Hepatocyte (in vitro differentiated cells): Measurements from ENCODE around the gene ZSCAN2. TPM values are rescaled to one million over a fixed set of nuclear protein-coding genes. Genes with fewer than 3 reads are reported as not detected.

Experiments
- DNase-seq: peaks from one replicate; pipeline ENCODE4 v3.0.0-alpha.2; 2016; ENCODE audit warnings: low spot score
- H2AFZ ChIP-seq: fragments of 200-600 bp; sonication (generic); 2 replicates; pipeline ENCODE4 v1.6.0; 2016; ENCODE audit warnings: antibody characterized with exemption, mild to moderate bottlenecking
- H3K27ac ChIP-seq: fragments of 200-600 bp; sonication (generic); 2 replicates; pipeline ENCODE4 v1.5.1; 2016; ENCODE audit warnings: mild to moderate bottlenecking
- H3K27me3 ChIP-seq: fragments of 200-600 bp; sonication (generic); 2 replicates; pipeline ENCODE4 v1.6.1; 2016
- H3K36me3 ChIP-seq: fragments of 200-600 bp; sonication (generic); replicated peaks from 2 replicates; pipeline ENCODE4 v1.5.1; 2016; ENCODE audit warnings: low read depth; ENCODE audit not compliant: insufficient read depth
- H3K4me1 ChIP-seq: fragments of 200-600 bp; sonication (generic); 2 replicates; pipeline ENCODE4 v1.5.1; 2016; ENCODE audit warnings: mild to moderate bottlenecking, moderate library complexity; ENCODE audit not compliant: insufficient read depth
- H3K4me2 ChIP-seq: fragments of 200-600 bp; sonication (generic); 2 replicates; pipeline ENCODE4 v1.6.0; 2016
- H3K4me3 ChIP-seq: fragments of 200-600 bp; sonication (generic); 2 replicates; pipeline ENCODE4 v1.5.1; 2016; ENCODE audit warnings: mild to moderate bottlenecking
- H3K79me2 ChIP-seq: fragments of 200-600 bp; sonication (generic); 2 replicates; pipeline ENCODE4 v1.6.0; 2017; ENCODE audit warnings: mild to moderate bottlenecking
- H3K9me2 ChIP-seq: fragments of 200-600 bp; sonication (generic); replicated peaks from 2 replicates; pipeline ENCODE4 v1.6.0; 2017; ENCODE audit warnings: mild to moderate bottlenecking; ENCODE audit not compliant: insufficient read depth
- H3K9me3 ChIP-seq: fragments of 200-600 bp; sonication (generic); 2 replicates; pipeline ENCODE4 v1.5.1; 2016; ENCODE audit warnings: low read depth, mild to moderate bottlenecking
- H4K20me1 ChIP-seq: fragments of 200-600 bp; sonication (generic); 2 replicates; pipeline ENCODE4 v1.6.0; 2016; ENCODE audit warnings: mild to moderate bottlenecking; ENCODE audit not compliant: insufficient read depth, poor library complexity, severe bottlenecking
- EZH2 ChIP-seq: fragments of 200-600 bp; sonication (generic); IDR thresholded peaks from 2 replicates; pipeline ENCODE4 v1.6.1; 2016; ENCODE audit warnings: antibody characterized with exemption, mild to moderate bottlenecking, borderline replicate concordance
- EZH2phosphoT487 ChIP-seq: fragments of 200-600 bp; sonication (generic); IDR thresholded peaks from one replicate; pipeline ENCODE4 v1.6.1; 2018; ENCODE audit warnings: antibody characterized with exemption, mild to moderate bottlenecking, low read depth, moderate library complexity; ENCODE audit not compliant: unreplicated experiment, severe bottlenecking
- WGBS: methylation state at CpG from one replicate; pipeline ENCODE4 v1.1.6; 2016; ENCODE audit warnings: low lambda C conversion rate; ENCODE audit errors: missing lambda C conversion rate; 5-methylcytosine and 5-hydroxymethylcytosine counted together
- polyA plus RNA-seq: library from polyadenylated mRNA; unstranded; fragments of >200 nt; fragmentation: Nextera tagmentation; extraction: Ambion mirVana; gene quantifications from 2 replicates; pipeline ENCODE4 v1.2.1, GENCODE V29; 2016
- total RNA-seq: library from RNA; depleted of rRNA; stranded (reverse); fragments of >200 nt; gene quantifications from 2 replicates; pipeline ENCODE4 v1.2.3, GENCODE V29; 2014
- TF ChIP-seq, protein P1 (sequence below): fragments of 200-600 bp; sonication (generic); IDR thresholded peaks from 2 replicates; pipeline ENCODE4 v1.5.1; 2016; ENCODE audit warnings: antibody characterized with exemption, mild to moderate bottlenecking; ENCODE audit not compliant: poor library complexity

The ZSCAN2 gene
- total and polyA plus RNA-seq, 2 experiments from 2014 or later, result 11.2 to 21.8 TPM

DNA sequence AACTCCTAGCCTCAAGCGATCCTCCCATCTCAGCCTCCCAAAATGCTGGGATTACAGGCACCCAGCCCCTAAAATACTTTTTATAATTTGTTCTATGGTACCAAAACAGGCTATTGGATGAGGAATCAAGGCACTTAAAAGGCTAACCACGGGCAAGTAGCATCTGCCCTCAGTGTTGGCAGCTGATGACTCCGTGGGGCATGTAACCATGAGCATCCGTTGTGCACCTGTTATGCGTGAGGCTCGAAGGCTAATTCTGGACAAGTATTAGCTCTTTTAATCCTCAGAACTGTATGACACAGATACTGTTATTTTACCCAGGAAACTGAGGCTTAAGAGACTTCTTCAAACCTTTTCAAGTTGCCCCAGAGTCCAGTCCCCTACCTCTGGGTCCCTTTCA lies 43.0 kb downstream of the ZSCAN2 start:
- DNase-seq, result no peak
- no peaks in the 10 kb centered on the region for H3K36me3 ChIP-seq
- no peaks in the 10 kb centered on the region for H3K9me3 ChIP-seq
- TF ChIP-seq, protein P1, sequence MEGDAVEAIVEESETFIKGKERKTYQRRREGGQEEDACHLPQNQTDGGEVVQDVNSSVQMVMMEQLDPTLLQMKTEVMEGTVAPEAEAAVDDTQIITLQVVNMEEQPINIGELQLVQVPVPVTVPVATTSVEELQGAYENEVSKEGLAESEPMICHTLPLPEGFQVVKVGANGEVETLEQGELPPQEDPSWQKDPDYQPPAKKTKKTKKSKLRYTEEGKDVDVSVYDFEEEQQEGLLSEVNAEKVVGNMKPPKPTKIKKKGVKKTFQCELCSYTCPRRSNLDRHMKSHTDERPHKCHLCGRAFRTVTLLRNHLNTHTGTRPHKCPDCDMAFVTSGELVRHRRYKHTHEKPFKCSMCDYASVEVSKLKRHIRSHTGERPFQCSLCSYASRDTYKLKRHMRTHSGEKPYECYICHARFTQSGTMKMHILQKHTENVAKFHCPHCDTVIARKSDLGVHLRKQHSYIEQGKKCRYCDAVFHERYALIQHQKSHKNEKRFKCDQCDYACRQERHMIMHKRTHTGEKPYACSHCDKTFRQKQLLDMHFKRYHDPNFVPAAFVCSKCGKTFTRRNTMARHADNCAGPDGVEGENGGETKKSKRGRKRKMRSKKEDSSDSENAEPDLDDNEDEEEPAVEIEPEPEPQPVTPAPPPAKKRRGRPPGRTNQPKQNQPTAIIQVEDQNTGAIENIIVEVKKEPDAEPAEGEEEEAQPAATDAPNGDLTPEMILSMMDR, result no peak
- no peak for TF ChIP-seq EZH2phosphoT487
- no peak for TF ChIP-seq EZH2
- H3K4me1 ChIP-seq, result no peaks in the 10 kb centered on the region
- H3K27me3 ChIP-seq, result no peaks in the 10 kb centered on the region
- no peak overlapping the region for H3K27ac ChIP-seq
- H4K20me1 ChIP-seq, result no peaks in the 10 kb centered on the region
- no peaks in the 10 kb centered on the region for H3K79me2 ChIP-seq
- no peak overlapping the region for H3K4me2 ChIP-seq
- no peaks in the 10 kb centered on the region for H3K9me2 ChIP-seq
- no peak overlapping the region for H2AFZ ChIP-seq
- 94% methylated on average over 6 of the region's 6 CpGs for WGBS
- H3K4me3 ChIP-seq, result no peak overlapping the region

DNA sequence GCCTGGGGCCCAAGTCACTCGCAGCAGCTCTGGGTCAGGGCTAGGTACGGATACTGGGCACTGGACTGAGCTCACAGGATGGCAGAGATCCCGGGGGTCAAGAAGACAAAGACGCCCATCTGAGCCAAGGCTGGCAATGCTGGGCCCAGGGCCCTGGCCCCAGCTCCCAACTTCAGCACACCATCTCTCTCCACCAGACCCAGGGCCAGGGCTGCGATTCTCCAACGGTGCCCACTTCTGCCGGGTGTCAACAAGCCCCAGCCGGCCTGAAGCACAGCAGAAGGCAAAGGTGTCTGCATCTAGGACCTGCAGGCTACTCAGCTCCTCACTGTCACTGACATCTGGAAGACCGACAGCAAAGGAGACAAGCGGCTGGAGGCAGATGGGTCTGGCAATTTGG lies 44.7 kb downstream of the ZSCAN2 start:
- H3K27me3 ChIP-seq, result no peaks in the 10 kb centered on the region
- no peaks in the 10 kb centered on the region for H3K9me3 ChIP-seq
- H3K79me2 ChIP-seq, result peaks cover 4% of the 10 kb centered on the region
- no peaks in the 10 kb centered on the region for H3K9me2 ChIP-seq
- H4K20me1 ChIP-seq, result no peaks in the 10 kb centered on the region
- no peak for DNase-seq
- H3K4me2 ChIP-seq, result no peak overlapping the region
- no peak for TF ChIP-seq EZH2
- TF ChIP-seq, protein P1, result no peak
- no peak for TF ChIP-seq EZH2phosphoT487
- H2AFZ ChIP-seq, result no peak overlapping the region
- no peak overlapping the region for H3K4me3 ChIP-seq
- no peaks in the 10 kb centered on the region for H3K4me1 ChIP-seq
- H3K36me3 ChIP-seq, result no peaks in the 10 kb centered on the region
- WGBS, result 93% methylated on average over 10 of the region's 10 CpGs
- H3K27ac ChIP-seq, result no peak overlapping the region

DNA sequence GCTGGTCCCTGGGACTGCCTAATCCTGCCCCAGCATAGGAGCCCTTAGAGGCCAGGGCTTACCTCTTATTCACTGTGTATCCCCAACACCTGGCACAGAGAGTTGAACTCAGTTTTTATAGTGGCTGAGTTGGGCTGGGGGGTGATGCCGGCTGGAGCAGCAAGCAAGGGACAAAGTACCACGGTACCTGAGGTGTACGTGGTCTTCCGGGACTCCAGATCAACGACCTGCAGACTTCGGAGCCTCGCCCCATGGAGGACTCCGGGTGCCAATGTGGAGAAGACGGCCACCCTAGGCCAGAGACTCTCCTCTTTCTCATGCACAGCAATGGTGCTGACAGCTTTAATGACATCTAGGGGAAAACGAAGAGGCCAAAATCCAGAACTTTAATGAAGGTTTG lies 45.2 kb downstream of the ZSCAN2 start:
- no peak for TF ChIP-seq EZH2phosphoT487
- TF ChIP-seq, protein P1, result no peak
- no peak for TF ChIP-seq EZH2
- peaks cover 2% of the 10 kb centered on the region for H3K4me1 ChIP-seq
- no peak for DNase-seq
- no peak overlapping the region for H2AFZ ChIP-seq
- H3K27me3 ChIP-seq, result no peaks in the 10 kb centered on the region
- H3K9me2 ChIP-seq, result no peaks in the 10 kb centered on the region
- no peaks in the 10 kb centered on the region for H3K36me3 ChIP-seq
- no peaks in the 10 kb centered on the region for H3K9me3 ChIP-seq
- no peak overlapping the region for H3K4me3 ChIP-seq
- no peak overlapping the region for H3K27ac ChIP-seq
- peaks cover 5% of the 10 kb centered on the region for H3K79me2 ChIP-seq
- H4K20me1 ChIP-seq, result no peaks in the 10 kb centered on the region
- 97% methylated on average over 10 of the region's 10 CpGs for WGBS
- no peak overlapping the region for H3K4me2 ChIP-seq

DNA sequence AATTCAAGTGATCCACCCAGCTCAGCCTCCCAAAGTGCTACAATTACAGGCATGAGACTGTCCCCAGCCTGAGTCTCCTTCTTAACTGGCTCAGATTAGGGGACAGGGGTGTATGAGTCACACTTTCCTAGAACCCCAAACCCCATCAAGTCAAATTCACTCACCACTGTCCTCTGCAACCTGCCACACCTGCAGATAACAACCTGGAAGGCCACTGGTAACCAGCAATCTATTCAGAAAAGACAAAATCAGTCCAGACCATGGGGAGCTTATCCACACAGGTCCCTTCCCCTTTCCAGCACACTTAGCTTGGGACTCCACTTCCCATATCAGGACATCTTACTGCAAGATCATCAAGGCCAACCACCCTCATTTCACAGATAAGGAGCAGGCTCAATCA lies 46.9 kb downstream of the ZSCAN2 start:
- peaks cover 18% of the 10 kb centered on the region for H3K79me2 ChIP-seq
- no peaks in the 10 kb centered on the region for H3K9me3 ChIP-seq
- no peaks in the 10 kb centered on the region for H3K36me3 ChIP-seq

More for the DNA sequence above, 46.9 kb downstream of the ZSCAN2 start:
- no peak overlapping the region for H2AFZ ChIP-seq
- no peak overlapping the region for H3K4me3 ChIP-seq
- DNase-seq, result no peak
- H4K20me1 ChIP-seq, result no peaks in the 10 kb centered on the region
- H3K9me2 ChIP-seq, result no peaks in the 10 kb centered on the region
- H3K27ac ChIP-seq, result no peak overlapping the region
- no peak for TF ChIP-seq EZH2phosphoT487
- TF ChIP-seq EZH2, result no peak
- TF ChIP-seq, protein P1, result no peak
- no peak overlapping the region for H3K4me2 ChIP-seq
- no peaks in the 10 kb centered on the region for H3K27me3 ChIP-seq
- peaks cover 16% of the 10 kb centered on the region for H3K4me1 ChIP-seq
